Tibial nerve (tissue), 4 donors: Measurements from ENCODE around the gene ANKS6. TPM values are rescaled to one million over a fixed set of nuclear protein-coding genes. Genes with fewer than 3 reads are reported as not detected.
"Not testable (repeated sequence)": the region's sequence is repeated elsewhere in the genome, so short reads cannot be mapped to it uniquely, and the experiment has no call there.

Source experiments
- DNase-seq, 2 donors: peaks; one replicate each; pipeline ENCODE4 v3.0.0-alpha.2; 2019; ENCODE audit warnings: low spot score in 2 of 2
- H3K27ac ChIP-seq, 4 donors: fragments of 200-600 bp; sonication (generic) in 3 of 4; one replicate each; pipeline ENCODE4 v1.5.1; 2017 to 2019; ENCODE audit warnings: mild to moderate bottlenecking in 1 of 4
- H3K27me3 ChIP-seq, 2 donors: fragments of 200-600 bp; sonication (generic) in 1 of 2; one replicate each; pipeline versions ENCODE4 v1.5.1 to v1.6.0; 2017 to 2019
- H3K36me3 ChIP-seq, 3 donors: fragments of 200-600 bp; sonication (generic); one replicate each; pipeline ENCODE4 v1.5.1; 2018 to 2019
- H3K4me1 ChIP-seq, 4 donors: fragments of 200-600 bp; sonication (generic) in 3 of 4; one replicate each; pipeline ENCODE4 v1.5.1; 2017 to 2019
- H3K4me3 ChIP-seq, 4 donors: fragments of 200-600 bp; sonication (generic) in 3 of 4; one replicate each; pipeline ENCODE4 v1.5.1; 2017 to 2019; ENCODE audit warnings: mild to moderate bottlenecking in 1 of 4, moderate library complexity in 1 of 4
- H3K9me3 ChIP-seq, 4 donors: fragments of 200-600 bp; sonication (generic) in 3 of 4; one replicate each; pipeline ENCODE4 v1.5.1; 2017 to 2019
- EP300 ChIP-seq, 2 donors: sonication (generic); formaldehyde crosslinking; IDR thresholded peaks; one replicate each; pipeline ENCODE4 v1.6.1; 2017; ENCODE audit warnings: antibody characterized with exemption in 2 of 2, mild to moderate bottlenecking in 1 of 2
- POLR2A ChIP-seq, 2 donors: fragments of 450-650 bp; IDR thresholded peaks; one replicate each; pipeline ENCODE4 v1.6.1; 2017; ENCODE audit warnings: antibody characterized with exemption in 2 of 2, mild to moderate bottlenecking in 2 of 2, moderate library complexity in 2 of 2
- WGBS, 2 donors: methylation state at CpG; one replicate each; pipeline ENCODE4 v1.1.5; 2018; 5-methylcytosine and 5-hydroxymethylcytosine counted together
- total RNA-seq, 4 donors: library from RNA; depleted of rRNA; stranded (reverse); fragments of >200 nt; gene quantifications; one replicate each; pipeline ENCODE4 v1.1.0, GENCODE V29; 2016
- TF ChIP-seq, protein P1 (sequence below), 5 experiments: fragments of 200-600 bp in 3 of 5; fragments of 450-650 bp in 2 of 5; sonication (generic) in 3 of 5; IDR thresholded peaks; one replicate each; pipeline ENCODE4 v1.5.1; 2016 to 2019; ENCODE audit warnings: antibody characterized with exemption in 5 of 5, mild to moderate bottlenecking in 3 of 5, moderate library complexity in 2 of 5

Gene ANKS6
- total RNA-seq, 4 donors from 2014 or later = 13.8 to 46.2 (median 27.9) TPM

DNA sequence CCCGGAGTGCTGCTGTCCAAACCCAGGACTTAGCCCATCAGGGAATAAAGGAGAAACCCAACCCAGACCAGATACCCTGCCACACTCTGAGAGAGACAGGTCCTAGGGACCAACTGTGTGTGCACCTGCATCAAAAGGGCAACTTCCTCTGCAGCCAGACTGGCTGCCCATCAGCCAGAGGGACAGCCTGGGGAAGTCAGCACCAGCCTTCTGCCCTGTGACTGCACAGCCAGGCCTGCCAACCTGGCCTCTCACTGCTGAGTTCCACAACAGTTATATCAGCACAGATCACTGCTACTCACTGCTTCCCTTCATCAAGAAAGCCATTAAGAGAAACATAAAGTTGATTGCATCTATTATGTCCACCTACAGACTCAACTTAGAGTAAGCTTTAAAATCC, 105.7 kb downstream of the ANKS6 start:
- H3K9me3 ChIP-seq = no peaks in the 10 kb centered on the region
- no peaks in the 10 kb centered on the region for H3K27me3 ChIP-seq
- H3K4me3 ChIP-seq = no peak overlapping the region
- no peaks in the 10 kb centered on the region for H3K4me1 ChIP-seq
- 57 to 70% methylated on average over 1 of the region's 1 CpG for WGBS, 2 donors
- TF ChIP-seq EP300 (IDR thresholded peaks at IDR 0.05) = no peak
- TF ChIP-seq POLR2A (IDR thresholded peaks at IDR 0.05) = no peak
- TF ChIP-seq, protein P1, sequence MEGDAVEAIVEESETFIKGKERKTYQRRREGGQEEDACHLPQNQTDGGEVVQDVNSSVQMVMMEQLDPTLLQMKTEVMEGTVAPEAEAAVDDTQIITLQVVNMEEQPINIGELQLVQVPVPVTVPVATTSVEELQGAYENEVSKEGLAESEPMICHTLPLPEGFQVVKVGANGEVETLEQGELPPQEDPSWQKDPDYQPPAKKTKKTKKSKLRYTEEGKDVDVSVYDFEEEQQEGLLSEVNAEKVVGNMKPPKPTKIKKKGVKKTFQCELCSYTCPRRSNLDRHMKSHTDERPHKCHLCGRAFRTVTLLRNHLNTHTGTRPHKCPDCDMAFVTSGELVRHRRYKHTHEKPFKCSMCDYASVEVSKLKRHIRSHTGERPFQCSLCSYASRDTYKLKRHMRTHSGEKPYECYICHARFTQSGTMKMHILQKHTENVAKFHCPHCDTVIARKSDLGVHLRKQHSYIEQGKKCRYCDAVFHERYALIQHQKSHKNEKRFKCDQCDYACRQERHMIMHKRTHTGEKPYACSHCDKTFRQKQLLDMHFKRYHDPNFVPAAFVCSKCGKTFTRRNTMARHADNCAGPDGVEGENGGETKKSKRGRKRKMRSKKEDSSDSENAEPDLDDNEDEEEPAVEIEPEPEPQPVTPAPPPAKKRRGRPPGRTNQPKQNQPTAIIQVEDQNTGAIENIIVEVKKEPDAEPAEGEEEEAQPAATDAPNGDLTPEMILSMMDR (IDR thresholded peaks at IDR 0.05) = no peak
- no peak for DNase-seq
- H3K36me3 ChIP-seq = no peaks in the 10 kb centered on the region
- H3K27ac ChIP-seq = no peak overlapping the region

DNA sequence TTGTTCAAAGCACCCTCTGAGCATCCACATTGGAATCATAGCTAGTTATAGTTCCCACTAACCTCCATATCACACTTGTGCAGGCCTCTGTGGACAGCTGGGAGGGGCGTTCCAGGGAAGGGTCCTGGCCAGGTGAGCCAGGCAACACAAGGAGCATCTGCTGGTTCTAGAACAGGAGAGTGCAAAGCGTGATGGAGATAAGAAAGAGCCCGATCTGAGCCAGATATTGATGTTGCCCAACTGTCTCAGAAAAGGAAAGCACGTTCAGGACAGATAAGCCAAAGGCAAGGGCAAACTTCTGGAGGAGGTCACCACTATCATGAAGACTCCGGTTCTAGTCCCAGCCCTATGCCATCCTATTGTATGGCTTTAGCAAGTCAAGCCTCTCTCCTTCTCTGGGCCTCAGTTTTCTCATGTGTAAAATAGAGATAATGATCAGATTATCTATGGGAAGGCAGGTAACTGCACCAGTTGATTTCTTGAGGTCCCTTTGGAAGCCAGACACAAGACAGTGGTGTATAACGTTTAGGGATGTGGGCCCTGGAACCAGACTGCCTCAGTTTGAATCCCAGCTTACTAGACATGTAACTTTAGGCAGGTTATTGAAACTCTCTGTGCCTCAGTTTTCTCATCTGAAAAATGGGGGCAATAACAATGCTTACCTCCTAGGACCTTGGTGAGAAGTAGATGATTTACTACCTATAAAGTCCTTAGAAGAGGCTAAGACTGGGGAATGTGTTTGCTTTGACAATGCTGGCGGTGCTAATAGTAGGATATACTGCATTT, 107.5 kb downstream of the ANKS6 start:
- Histone ChIP-seq H3K27me3 (no peaks in the 10 kb centered on the region), H3K4me1 (no peaks in the 10 kb centered on the region), H3K27ac (no peak overlapping the region), H3K36me3 (no peaks in the 10 kb centered on the region), H3K4me3 (no peak overlapping the region), H3K9me3 (no peaks in the 10 kb centered on the region)
- DNase-seq = no peak
- 82 to 86% methylated on average over 7 of the region's 7 CpGs for WGBS, 2 donors
- TF ChIP-seq POLR2A (IDR thresholded peaks at IDR 0.05) (no peak), EP300 (IDR thresholded peaks at IDR 0.05) (no peak)
- TF ChIP-seq, protein P1 (IDR thresholded peaks at IDR 0.05) = no peak

DNA sequence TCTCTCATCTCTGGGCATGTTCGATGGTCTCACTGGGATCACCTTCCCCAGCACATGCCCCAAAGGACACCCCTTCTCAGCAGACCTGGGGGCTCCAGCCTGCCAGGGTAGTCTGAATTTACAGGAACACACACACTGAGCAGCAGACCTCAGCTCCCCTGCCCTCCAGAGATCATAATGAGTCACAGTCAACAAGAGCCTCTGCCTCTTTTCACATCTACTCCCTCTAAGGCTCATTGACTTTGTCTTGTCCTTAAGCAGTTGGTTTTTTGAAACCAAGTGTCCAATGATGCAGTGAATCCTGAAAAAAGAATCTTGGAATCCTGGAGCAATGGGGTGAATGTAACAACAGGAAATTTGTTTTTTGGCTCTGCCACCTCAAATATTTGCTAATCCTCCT, 108.4 kb downstream of the ANKS6 start:
- H3K27ac ChIP-seq = no peak overlapping the region
- H3K27me3 ChIP-seq = no peaks in the 10 kb centered on the region
- TF ChIP-seq EP300 (IDR thresholded peaks at IDR 0.05) (no peak), POLR2A (IDR thresholded peaks at IDR 0.05) (no peak)
- TF ChIP-seq, protein P1 (IDR thresholded peaks at IDR 0.05) = no peak
- WGBS, 2 donors = 86 to 100% methylated on average over 1 of the region's 1 CpG
- H3K4me3 ChIP-seq = no peak overlapping the region
- no peaks in the 10 kb centered on the region for H3K9me3 ChIP-seq
- no peaks in the 10 kb centered on the region for H3K4me1 ChIP-seq
- H3K36me3 ChIP-seq = no peaks in the 10 kb centered on the region
- DNase-seq = no peak

DNA sequence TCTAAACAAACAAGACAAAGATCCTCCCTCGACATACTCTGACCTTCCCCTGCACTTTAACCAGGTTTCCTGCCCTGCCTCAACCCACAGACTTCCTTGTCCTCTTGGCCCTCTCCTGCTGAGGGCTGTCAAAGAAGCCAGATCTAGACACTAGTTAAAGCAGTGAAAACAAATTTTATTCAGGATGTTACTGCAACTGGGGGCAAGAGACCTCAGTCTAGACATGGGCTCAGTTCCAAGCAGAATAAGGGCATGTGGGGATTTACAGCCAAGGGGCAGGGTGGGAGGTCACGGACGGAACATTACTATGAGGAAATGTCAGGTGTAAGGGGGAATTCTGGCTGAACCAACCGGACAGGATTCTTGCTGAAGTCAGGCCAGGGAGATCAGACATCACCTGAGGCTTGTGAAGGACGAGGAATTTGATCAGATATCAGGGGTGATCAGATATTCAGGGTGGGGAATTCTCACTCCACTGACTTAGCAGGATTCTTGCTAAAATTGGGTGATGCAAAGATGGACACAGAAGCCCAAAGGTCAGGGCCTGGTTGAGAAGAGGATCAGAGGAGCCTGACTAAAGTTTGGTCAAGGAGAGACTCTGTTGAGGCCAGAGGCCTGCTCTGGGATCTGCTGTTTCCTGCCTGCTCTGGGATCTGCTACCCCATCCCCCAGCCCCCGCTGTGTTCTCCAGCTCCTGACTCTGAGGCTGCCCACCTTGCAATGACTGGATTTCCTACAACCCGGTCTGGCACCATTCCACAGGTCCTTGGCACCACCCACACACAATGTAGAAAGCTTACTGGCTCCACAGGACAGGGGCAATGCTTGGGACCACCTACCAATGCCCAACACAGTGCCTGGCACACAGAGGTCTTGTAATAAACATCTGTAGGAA, 109.1 kb downstream of the ANKS6 start:
- WGBS, 2 donors = 53 to 59% methylated on average over 7 of the region's 7 CpGs
- Histone ChIP-seq H3K4me3 (no peak overlapping the region), H3K9me3 (no peaks in the 10 kb centered on the region), H3K36me3 (no peaks in the 10 kb centered on the region), H3K27me3 (no peaks in the 10 kb centered on the region), H3K27ac (no peak overlapping the region), H3K4me1 (no peaks in the 10 kb centered on the region)
- TF ChIP-seq, protein P1 (IDR thresholded peaks at IDR 0.05) = no peak
- TF ChIP-seq EP300 (IDR thresholded peaks at IDR 0.05) = no peak
- TF ChIP-seq POLR2A (IDR thresholded peaks at IDR 0.05) = no peak
- DNase-seq = no peak

DNA sequence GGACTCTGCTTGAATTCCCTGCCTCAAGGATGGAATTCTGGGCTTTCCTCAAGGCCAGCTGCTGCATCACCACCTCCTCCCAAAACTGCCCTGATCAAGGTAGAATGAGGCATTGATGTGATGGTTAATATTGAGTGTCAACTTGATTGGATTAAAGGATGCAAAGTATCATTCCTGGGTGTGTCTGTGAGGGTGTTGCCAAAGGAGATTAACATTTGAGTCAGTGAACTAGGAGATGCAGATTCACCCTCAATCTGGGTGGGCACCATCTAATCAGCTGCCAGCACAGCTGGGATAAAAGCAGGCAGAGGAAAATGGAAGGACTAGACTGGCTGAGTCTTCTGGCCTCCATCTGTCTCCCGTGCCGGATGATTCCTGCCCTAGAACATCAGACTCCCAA, 111.5 kb downstream of the ANKS6 start:
- H3K9me3 ChIP-seq, H3K4me3 ChIP-seq, DNase-seq, H3K27me3 ChIP-seq, H3K27ac ChIP-seq, H3K36me3 ChIP-seq, H3K4me1 ChIP-seq: not testable (repeated sequence)
- WGBS, 2 donors = 79 to 87% methylated on average over 2 of the region's 2 CpGs

Other genes starting within 250 kb of the ANKS6 start
- gene GABBR2, start 87.6 kb downstream of the ANKS6 start, total RNA-seq = under 1 TPM in 2 of 4 donors, not detected in 2; 0.20 to 0.22 TPM
- 1 to 10 TPM; 1.8 to 6.0 (median 3.5) TPM for gene GALNT12, start 11.1 kb upstream of the ANKS6 start, total RNA-seq
- 10 to 100 TPM; 25.8 to 55.3 (median 36.0) TPM for gene COL15A1, start 147.4 kb upstream of the ANKS6 start, total RNA-seq